OCI-M1 (cell line): ENCODE data around the gene ARHGEF10L.

Experiments used
- DNase-seq: peaks from one replicate; lab custom pipeline; 2025; lab: John Stamatoyannopoulos, UW

The ARHGEF10L gene

DNA sequence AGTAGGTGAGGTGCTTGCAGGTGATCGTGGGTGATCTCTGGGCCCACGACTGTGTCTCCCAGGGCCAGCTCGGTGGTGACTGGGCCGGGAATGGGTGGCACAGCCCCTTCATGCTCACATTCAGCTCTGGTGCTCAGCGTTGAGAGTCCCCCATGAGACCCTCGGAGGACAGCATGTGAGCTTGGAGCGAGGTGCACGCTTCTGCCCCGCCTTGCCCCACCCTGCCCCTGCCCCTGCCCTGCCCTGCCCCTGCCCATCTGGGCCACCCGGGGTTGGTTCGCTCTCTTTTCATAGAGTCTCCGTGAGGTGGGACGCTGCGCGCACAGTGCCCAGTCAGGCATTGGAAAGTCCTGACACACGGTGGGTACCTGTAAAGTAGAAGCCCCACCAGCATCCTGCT lies 140.4 kb downstream of the ARHGEF10L start:
- DNase-seq, result no peak

DNA sequence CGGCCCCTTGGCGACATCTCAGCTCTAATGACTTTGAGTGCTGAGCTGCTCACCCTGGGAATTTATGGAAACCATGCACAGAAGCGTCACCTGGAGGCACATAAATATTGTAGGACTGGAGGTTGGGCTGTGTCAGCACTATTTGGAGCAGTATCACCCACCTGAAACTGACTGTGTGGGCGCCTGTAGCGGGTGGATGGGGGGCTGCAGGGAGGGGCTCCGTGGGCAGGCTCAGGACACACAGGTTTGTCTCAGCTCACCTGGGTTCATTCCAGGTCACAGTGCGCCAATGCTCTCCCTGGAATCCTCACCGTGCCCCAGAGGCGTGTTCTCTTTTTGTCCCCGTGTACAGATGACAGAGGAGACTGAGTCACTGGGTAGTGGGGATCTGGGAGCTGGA lies 140.8 kb downstream of the ARHGEF10L start:
- DNase-seq, result no peak

DNA sequence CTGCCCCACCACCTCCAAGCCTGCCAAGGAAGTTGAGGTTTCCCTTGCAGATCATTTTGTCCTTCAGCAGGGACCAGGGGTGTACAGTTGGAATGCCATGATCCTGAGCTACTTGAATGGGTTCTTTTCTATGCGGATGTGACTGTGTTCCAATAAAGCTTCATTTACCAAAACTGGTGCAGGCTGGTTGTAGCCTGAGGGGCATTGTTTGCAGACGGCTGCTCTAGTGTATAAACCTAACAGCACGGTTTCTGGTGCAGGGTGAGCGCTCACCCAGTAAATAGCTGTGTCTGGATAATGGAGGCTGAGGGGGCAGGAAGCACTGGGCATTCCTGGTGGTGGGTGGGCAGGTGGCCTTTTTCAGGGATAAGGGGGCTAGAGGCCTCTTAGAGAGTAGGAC lies 142.9 kb downstream of the ARHGEF10L start:
- DNase-seq, result no peak

DNA sequence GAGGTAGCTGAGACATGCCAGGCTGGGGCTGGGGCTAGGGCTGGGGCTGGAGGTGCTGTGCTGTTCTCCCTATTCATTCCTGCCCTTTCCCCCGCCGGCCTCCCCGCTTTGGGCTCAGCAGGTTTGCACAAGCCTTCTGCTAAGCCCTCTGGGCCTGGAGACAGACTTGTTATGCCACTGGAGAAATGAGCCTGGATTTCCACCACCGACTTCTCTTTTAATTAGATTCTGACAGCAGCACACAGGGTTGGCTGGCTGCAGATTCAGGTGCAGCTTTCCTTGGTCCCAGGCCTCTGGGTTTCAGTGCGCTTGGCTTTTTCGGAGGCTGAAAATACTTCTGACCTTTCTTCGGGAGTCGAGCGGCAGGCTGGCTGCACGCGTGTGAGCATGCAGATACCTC lies 144.1 kb downstream of the ARHGEF10L start:
- DNase-seq, result no peak

DNA sequence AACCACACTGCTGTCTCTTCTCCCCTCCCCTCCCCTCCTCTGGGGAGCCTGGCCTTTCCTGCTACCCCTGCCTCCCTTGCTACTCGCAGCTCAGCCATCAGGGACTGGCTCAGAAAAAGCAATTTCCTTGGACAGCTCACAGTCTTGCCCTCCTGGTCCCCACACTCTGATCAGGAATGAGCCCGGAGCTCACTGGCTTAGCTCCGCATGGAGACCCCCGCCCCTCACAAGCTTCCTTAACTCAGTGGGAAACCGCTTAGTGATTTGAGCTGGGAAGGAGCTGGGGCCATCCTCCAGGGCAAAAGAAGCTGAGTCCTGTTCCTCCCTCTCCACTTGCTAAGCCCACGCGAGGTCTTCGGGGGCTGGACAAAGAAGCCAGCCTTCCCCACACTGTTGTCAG lies 145.3 kb downstream of the ARHGEF10L start:
- DNase-seq, result no peak

DNA sequence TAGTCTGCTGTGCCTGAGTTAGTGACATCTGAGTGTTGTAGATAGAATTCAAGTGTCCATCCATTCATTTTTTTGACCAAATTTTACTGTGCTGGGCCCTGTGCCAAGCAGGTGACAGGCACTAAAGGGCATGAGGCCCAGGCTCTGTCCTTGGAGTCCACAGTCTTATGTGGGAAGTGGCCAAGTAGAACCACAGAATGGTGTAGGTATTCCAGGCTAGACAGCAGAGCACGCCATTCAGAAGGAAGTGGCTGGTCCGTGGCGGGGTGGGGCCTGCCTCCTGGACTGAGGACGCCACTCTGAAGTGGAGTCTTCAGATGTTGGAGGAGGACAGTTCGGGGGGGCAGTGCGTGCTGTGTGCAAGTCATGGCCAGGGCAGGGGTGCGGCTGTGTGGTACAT lies 146.8 kb downstream of the ARHGEF10L start:
- no peak for DNase-seq

DNA sequence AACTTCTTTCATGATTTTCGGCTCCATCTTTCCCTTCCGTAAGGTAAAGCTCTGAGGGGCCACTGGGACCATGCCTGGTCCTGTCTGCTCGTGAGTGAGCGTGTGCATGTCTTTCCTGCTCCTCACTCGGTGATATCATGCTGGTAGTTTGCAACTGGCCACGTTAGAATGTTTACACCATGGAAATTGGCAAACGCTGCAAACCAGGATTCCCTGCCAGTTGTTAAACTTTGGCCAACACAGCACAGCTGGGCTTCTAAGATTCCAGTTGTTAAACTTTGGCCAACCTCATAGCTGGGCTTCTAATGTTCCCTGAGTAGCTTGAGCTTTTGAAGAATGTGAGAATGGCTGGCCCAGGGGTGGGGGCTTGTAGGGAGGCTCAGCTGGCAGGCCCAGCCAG lies 147.6 kb downstream of the ARHGEF10L start:
- no peak for DNase-seq

DNA sequence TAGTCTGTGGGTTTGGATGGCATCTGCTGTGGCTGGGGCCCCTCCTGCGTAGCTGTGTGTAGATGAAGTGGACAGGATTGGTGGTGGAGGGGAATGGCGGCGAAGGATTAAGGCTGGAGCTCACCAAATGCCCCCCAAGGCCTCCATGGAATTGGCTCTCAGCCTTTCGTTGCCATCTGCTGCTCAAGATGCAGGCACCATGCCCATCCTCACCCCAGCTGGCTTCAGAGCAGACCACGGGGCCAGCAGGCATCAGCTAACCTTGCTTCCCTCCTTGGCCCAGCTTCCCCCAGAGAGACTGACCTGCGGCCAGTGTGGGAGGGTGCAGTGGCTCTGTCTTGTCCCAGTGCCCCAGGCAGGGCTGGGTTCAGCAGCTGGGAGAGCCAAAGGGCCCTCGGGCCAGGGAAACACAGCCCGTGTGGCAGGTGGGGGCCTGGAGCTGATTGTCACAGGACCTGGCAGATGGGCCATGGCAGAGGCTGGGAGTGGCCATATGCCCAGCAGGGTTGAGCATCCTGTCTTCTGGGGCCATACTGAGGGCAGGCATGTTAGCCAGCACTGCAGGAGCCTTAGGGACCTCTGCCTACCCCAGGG lies 148.8 kb downstream of the ARHGEF10L start:
- no peak for DNase-seq

DNA sequence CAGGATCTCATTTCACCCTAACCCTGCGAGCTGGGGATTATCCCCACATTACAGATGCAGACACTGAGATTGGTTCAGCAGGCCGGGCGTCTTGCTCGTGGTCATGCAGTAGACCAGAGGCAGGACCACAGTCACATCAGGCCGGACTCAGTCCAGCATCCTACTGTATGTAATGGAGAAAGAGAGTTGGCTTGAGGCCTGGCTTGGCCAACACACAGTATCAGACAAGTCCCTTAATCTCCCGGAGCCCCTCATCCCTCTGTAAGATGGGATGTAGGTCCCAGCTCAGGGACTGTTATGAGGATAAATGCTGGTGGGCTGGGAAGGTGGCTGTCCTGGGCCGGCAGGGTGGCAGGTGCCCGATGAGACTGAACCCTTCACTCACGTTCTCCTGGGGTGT lies 149.5 kb downstream of the ARHGEF10L start:
- DNase-seq, result no peak

DNA sequence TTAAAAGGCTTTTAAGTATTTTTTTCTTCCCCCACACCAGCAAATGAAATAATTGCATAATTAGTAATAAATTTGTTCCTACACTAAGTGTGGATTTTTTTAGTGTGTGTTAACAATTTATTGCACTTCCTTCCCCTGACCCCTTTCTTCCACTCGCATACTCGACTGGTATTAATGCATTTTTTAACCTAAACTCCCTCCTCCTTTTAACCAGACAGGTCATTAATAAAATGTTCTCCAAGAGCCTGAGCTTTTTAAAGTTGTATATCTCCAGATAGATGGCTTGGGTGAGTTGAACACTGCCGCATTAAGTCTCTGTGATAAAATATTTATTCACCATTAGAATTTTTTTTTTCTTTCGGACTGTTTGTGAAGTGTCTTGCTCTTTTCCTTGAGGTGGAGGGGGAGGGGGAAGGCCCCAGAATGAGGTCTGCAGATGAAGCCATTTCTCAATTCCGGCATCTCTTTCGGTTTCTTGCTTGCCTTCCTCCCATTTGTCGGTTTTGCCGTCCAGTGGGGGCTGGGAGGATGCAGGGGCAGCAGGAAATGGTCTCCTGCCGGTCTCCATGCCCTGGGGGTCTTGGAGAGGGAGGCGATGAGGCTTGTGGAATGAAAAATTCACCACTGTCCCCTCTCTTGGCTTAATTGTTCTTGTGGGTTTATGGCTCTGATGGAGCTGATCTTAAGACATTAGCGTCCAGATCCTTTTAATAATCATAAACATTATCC lies 151.6 kb downstream of the ARHGEF10L start:
- no peak for DNase-seq

DNA sequence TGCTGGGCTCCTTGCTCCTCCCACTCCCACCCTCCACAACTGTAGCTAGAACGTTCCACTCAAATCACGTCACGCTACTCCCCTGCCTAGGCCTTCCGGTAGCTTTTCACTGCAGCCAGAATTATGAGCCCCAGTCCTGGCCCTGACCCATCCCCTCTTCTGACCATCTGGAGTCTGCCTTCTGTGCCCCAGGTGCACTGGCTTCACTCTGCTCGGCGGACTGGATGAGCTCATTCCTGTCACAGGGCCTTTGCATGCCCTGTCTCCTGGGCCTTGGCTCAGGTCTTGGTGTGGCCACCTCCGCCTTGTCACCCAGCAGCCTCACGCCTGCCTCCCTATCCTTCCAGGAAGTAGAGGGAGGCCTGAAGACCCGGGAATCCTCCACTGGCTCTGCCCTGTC lies 153.1 kb downstream of the ARHGEF10L start:
- no peak for DNase-seq

DNA sequence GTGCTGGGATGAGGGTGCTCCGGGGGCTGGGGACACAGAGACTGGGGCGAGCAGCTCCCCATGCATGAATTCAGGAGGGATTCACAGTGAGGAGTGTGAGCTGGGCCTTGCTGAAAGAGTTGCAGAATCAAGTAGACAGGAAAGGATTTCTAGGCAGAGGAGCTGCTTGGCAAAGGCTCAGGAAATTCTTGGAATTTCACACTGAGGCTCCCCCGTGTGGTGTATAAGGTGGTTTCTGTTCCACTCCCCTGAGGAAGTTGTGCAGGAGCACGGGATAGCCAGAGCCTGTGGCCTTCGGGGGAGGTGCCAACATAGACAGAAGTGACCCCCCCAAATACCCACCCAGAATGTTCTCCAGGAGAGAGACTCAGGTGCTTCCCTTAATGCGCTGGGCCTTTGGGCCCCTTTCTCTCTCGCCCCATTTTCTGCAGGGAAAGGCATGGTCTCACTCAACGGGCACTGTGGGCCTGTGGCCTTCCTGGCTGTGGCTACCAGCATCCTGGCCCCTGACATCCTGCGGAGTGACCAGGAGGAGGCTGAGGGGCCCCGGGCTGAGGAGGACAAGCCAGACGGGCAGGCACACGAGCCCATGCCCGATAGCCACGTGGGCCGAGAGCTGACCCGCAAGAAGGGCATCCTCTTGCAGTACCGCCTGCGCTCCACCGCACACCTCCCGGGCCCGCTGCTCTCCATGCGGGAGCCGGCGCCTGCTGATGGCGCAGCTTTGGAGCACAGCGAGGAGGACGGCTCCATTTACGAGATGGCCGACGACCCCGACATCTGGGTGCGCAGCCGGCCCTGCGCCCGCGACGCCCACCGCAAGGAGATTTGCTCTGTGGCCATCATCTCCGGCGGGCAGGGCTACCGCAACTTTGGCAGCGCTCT lies 157.2 kb downstream of the ARHGEF10L start:
- no peak for DNase-seq

DNA sequence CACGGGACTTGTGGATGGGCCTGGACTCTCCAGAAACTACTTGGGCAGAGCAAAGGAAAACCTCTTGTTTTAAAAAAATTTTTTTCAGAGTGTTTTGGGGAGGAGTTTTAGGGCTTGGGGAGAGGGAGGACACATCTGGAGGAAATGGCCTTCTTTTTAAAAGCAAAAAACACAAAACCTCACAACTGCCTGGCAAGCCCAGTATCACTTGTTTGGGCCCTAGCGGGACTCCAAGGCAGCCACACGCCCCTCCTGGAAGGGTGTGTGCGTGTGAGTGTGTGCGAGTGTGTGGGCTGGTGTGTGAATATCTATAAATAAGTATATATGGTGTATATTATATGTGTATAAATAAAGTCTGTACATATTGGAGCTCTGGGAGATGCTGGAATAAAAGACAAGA lies 158.0 kb downstream of the ARHGEF10L start:
- no peak for DNase-seq

DNA sequence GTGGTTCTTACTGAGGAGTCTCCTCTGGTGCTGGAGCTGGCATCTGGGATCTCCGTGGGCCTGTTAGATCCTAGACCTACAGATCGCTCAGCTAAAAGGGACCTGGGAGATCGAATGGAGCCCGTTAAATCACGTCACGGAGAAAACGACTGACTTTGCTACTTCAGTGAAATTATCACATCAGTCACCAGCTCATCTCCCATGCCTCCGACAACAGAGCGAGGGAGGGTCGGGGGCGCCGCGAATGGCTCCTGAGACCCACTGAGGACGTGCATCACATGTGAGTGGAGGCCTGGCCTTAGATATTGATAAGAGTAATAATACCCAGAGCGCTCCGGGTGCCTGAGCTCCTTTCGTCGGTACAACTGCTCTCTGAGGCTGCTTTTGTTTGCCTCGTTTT lies 160.1 kb downstream of the ARHGEF10L start:
- DNase-seq, result no peak

DNA sequence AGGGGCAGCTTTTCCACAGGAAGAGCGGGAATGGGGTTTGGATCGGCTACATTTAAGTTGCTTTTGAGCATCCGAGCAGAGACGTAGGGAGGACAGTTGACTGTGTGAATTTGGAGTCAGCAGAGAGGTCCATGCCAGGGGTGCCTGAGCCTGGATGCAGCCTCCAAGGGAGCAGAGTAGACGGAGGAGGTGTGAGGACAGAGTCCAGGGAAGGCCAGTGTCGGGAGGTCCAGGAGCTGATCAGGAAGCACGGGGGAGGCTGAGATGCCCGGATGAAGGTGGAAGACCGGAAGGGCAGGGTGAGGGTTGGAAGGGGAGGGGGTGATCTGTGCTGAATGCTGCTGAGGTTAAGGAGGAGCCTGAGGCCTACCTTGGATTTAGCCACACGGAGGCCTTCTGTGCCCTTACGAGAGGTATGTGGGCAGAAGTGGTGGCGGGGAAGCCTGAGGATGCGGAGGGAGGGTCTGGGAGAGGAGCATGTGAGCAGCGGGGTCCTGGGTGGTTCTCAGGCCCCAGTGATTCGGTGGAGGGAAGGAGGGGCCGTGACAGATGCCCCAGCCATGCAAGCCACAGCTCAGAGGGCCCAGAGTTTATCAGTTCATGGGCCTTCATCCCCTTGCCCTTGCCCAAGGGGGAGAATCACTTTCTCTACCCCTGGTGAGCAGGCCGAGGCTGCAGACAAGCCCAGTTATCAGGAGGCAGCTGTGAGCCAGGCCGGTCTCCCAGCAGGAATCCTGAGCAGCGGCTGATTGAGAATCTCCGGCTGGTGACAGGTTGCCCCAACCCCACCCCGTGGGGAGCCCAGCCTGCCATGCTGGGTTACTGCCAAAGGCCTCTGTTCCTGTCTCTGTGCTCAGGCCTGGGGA lies 161.7 kb downstream of the ARHGEF10L start:
- DNase-seq, result no peak

DNA sequence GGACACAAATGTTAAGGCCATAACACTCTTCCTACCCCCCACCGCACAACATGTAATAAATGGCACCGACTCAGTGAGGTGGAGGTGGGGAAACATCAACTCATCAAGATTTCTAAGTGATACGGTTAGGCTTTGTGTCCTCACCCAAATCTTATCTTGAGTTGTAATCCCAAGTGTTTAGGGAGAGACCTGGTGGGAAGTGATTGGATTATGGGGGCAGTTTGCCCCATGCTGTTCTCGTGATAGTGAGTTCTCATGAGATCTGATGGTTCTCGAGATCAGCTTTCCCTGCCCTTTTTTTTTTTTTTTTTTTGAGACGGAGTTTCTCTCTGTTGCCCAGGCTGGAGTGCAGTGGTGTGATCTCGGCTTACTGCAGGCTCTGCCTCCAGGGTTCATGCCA lies 164.7 kb downstream of the ARHGEF10L start:
- no peak for DNase-seq

DNA sequence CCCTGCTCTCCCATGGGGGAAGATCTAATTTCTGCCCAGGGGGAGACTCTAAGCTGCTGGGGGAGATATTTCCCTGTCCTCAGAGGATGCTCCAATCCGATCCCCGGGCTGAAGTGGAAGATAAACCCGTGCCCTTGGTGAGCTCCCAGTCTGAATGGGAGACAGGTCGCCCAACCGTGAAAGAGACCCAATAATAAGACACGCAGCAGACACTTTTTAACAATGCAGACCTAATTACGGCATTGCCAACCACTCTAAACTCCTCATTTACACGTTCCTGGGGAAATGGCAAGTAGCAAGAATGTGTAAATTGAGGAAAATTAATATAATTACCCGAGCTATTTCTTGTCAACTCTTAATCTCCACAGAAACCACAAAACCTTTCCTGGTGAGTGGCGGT lies 166.9 kb downstream of the ARHGEF10L start:
- no peak for DNase-seq

DNA sequence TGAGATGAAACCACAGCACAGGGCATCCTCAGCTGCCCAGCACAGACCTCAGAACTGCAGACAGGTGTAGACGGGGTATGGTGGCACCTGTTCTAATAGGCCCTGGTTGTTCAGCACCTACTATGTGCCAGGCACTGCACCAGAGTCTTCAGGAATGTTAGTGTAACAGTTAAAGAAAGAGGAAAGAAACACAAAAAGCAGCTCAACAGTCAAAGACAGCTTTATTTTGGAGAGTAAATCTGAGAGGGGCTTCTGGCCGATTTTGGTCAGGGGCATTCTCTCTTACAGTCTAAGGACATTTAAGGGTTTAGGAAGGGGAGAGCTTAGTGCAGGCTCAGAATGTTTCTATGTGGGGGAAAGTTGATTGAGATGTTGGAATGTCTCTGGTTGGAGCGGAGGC lies 170.5 kb downstream of the ARHGEF10L start:
- DNase-seq, result no peak

DNA sequence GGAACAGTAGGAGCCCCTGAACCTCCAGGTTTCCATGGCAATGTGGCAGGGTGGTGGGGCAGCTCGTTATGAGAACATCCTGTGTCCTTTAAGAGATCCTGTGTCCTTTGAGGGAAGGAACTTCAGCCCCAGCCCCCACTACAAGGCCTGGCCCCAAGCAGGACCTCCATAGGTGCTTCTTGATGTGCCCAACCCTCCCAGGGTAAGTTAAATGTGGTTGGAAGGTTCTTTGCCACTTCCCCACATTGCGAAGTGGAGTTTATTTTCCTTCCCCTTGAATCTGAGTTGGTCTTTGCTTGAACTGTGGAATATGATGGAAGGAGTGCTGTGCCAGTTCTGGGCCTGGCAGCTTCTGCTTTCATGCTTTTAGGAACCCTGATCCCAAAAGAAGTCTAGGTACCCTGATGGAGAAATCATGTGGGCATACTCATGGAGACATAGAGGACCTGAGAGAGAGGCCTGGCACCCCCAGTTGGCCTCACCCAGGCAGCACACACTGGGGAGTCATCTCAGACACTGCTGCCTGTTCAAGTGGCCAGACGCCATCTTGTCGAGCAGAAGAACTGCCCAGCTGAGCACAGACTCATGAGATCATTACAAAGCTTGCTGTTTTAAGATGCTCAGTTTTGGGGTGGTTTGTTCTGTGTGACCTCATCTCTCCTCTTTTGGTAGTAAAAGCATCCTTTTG lies 171.5 kb downstream of the ARHGEF10L start:
- DNase-seq, result no peak

DNA sequence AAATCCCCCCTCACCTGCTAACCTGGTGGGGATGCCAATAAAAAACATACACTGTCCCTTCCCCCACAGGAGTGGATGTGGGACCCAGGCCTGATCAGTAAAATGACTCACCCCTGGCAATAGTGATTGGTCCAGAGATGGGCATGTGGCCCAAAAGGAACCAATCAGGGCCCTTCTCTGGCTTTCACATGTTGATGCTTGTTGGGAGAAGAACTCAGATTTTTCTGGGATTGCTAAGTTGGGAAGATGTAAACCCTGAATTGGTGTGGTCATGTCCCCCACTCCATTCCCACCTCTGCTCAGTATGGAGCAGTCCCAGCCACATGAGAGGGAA lies 172.0 kb downstream of the ARHGEF10L start:
- no peak for DNase-seq

DNA sequence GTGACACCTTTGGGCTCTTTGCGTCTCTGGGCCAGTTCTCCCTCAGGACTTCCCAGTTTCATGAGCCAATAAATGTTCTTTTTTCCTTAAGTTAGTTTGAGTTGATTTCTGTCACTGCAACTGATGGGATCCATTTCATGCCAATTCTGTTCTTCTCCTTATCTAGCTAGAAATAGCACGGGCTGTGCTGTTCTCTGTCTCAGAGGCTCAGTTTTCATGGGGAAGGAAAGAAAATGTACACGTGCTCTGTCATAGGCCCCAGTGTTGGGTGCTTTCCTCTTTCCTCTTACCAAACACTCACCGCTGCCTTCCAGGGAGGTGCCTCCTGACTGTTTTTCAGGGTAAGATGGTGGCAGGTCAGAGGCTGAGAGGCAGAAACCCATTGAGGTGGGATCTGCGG lies 172.4 kb downstream of the ARHGEF10L start:
- DNase-seq, result no peak

DNA sequence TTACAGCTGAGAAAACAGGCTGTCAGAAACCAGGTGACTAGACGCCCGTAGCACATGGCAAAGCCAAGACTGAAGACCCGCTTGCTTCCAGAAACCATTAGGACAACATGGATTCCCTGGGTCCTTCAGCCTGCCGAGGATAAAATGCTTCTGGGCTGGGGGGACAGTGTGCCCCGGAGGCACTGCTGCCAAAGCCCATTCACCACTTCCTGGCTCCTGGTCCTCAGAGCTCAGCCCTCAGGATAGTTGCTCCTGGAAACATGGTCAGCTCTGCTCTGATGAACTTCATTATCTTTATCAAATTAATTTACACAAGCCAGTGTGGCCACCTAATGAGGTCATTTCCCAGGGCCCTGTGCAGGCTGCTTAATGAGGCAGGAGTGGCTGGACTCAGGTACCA lies 174.5 kb downstream of the ARHGEF10L start:
- DNase-seq, result no peak
